Measurements from ENCODE around the gene OCA2. TPM values are rescaled to one million over a fixed set of nuclear protein-coding genes. Genes with fewer than 3 reads are reported as not detected.

The OCA2 gene
- total and polyA plus RNA-seq, 2 of the 13 experiments (the other 11 are each of a cell fraction or from before 2014, with no cell fraction given): 0.02 to 0.05 TPM

DNA sequence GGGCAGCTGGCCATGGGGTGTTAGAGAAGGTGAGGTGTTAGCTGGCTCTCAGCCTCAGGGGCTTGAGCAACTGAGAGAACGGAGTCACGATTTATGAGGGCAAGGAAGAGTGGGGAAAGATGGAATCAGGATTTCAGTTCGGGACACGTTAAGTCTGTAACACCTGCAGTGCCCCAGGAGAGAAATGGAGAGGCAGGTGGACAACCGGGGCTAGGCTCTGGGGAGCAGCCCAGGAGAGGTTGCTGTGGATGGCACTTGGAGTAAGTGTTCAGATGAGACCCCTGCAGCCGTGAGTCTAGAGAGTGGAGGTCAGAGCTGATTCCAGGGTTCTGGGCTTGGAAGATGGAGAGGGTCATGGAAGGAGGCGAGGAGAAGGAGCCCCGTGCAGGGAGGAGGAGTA, 237.9 kb downstream of the OCA2 start:
- ChIA-PET POLR2A (no interaction called here), CTCF (ENCODE audit: low intra/inter-chr PET ratio, low total read pairs) (no interaction called here)
- no peak overlapping the region for H3K27ac ChIP-seq (ENCODE audit: extremely low read length, insufficient read depth, low read length)
- TF ChIP-seq ZNF512 (CRISPR knock-in tag; IDR thresholded peaks at IDR 0.05) (no peak), DMAP1 (CRISPR knock-in tag; IDR thresholded peaks at IDR 0.05) (no peak), CEBPB (IDR thresholded peaks at IDR 0.05; ENCODE audit: borderline replicate concordance, low read depth, low read length) (no peak), NR3C1 (CRISPR knock-in tag; IDR thresholded peaks at IDR 0.05) (no peak), NKX3-1 (CRISPR knock-in tag; IDR thresholded peaks at IDR 0.05) (no peak), KLF11 (CRISPR knock-in tag; IDR thresholded peaks at IDR 0.05) (no peak), TCF7L2 (IDR thresholded peaks at IDR 0.05; ENCODE audit: low read depth, low read length) (no peak), ELF3 (CRISPR knock-in tag; IDR thresholded peaks at IDR 0.05) (no peak), RELA (CRISPR knock-in tag; IDR thresholded peaks at IDR 0.05) (no peak), NFIB (CRISPR knock-in tag; IDR thresholded peaks at IDR 0.05; ENCODE audit: borderline replicate concordance) (no peak), ZNF350 (CRISPR knock-in tag; IDR thresholded peaks at IDR 0.05; ENCODE audit: borderline replicate concordance, low read depth) (no peak), ZZZ3 (CRISPR knock-in tag; IDR thresholded peaks at IDR 0.05; ENCODE audit: borderline replicate concordance) (no peak), PHF8 (CRISPR knock-in tag; IDR thresholded peaks at IDR 0.05) (no peak)
- TF ChIP-seq, protein P1, sequence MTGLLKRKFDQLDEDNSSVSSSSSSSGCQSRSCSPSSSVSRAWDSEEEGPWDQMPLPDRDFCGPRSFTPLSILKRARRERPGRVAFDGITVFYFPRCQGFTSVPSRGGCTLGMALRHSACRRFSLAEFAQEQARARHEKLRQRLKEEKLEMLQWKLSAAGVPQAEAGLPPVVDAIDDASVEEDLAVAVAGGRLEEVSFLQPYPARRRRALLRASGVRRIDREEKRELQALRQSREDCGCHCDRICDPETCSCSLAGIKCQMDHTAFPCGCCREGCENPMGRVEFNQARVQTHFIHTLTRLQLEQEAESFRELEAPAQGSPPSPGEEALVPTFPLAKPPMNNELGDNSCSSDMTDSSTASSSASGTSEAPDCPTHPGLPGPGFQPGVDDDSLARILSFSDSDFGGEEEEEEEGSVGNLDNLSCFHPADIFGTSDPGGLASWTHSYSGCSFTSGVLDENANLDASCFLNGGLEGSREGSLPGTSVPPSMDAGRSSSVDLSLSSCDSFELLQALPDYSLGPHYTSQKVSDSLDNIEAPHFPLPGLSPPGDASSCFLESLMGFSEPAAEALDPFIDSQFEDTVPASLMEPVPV (CRISPR knock-in tag; IDR thresholded peaks at IDR 0.05): no peak
- TF ChIP-seq, protein P2, sequence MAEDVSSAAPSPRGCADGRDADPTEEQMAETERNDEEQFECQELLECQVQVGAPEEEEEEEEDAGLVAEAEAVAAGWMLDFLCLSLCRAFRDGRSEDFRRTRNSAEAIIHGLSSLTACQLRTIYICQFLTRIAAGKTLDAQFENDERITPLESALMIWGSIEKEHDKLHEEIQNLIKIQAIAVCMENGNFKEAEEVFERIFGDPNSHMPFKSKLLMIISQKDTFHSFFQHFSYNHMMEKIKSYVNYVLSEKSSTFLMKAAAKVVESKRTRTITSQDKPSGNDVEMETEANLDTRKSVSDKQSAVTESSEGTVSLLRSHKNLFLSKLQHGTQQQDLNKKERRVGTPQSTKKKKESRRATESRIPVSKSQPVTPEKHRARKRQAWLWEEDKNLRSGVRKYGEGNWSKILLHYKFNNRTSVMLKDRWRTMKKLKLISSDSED (CRISPR knock-in tag; IDR thresholded peaks at IDR 0.05): no peak
- TF ChIP-seq, protein P3, sequence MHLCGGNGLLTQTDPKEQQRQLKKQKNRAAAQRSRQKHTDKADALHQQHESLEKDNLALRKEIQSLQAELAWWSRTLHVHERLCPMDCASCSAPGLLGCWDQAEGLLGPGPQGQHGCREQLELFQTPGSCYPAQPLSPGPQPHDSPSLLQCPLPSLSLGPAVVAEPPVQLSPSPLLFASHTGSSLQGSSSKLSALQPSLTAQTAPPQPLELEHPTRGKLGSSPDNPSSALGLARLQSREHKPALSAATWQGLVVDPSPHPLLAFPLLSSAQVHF (CRISPR knock-in tag; IDR thresholded peaks at IDR 0.05): no peak
- no peaks in the 10 kb centered on the region for H3K4me1 ChIP-seq (ENCODE audit: insufficient read depth, low read length)
- no peaks in the 10 kb centered on the region for H4K20me1 ChIP-seq (ENCODE audit: insufficient read depth, low read length)
- no peak overlapping the region for H2AFZ ChIP-seq (ENCODE audit: low read length)
- BruUV-seq (replicated peaks): no TSS peak
- H3K36me3 ChIP-seq (replicated peaks in 1 of 2; ENCODE audit: control insufficient read depth in 1 of 2, insufficient read depth in 2 of 2, low read length in 2 of 2): no peaks in the 10 kb centered on the region
- no peak for FAIRE-seq
- H3K9me3 ChIP-seq (ENCODE audit: low read length): no peaks in the 10 kb centered on the region
- intact Hi-C loops (cut with micrococcal nuclease; ENCODE audit: unreplicated experiment) (no loop called here), in situ Hi-C loops (cut with HindIII; ENCODE audit: extremely low pct_ligation_motif_present, low pct_unique_long_range_greater_than_20kb) (no loop called here)
- no peak overlapping the region for H3K9ac ChIP-seq (ENCODE audit: insufficient read depth, low read depth, low read length)
- H3K4me3 ChIP-seq (replicated peaks in 1 of 3; ENCODE audit: insufficient read depth in 1 of 3, low read depth in 2 of 3, low read length in 3 of 3): no peak overlapping the region
- under 1% methylated on average over 8 of the region's 8 CpGs for WGBS (ENCODE audit: low lambda C conversion rate)
- no peak overlapping the region for H3K4me2 ChIP-seq (ENCODE audit: low read depth, low read length)
- H3K27me3 ChIP-seq (ENCODE audit: control insufficient read depth in 1 of 2, insufficient read depth in 2 of 2, low read length in 2 of 2): peaks cover 3 to 10% of the 10 kb centered on the region in 2 experiments; a peak in 3 of 5 replicates
- no peak for DNase-seq (ENCODE audit: low spot score)
- H3K79me2 ChIP-seq (ENCODE audit: insufficient read depth, low read length): no peaks in the 10 kb centered on the region
- ATAC-seq: no peak

All from HepG2 (cell line).